Dermis blood vessel endothelial cell (primary cell): ENCODE results near the gene CAMTA1. TPM values are rescaled to one million over a fixed set of nuclear protein-coding genes. Genes with fewer than 3 reads are reported as not detected.

Experiments used
- DNase-seq: peaks from one replicate; pipeline ENCODE4 v3.0.0; 2010
- total RNA-seq: library from RNA; depleted of rRNA; stranded (reverse); fragments of >200 nt; gene quantifications from 2 replicates; pipeline ENCODE4 v1.2.3, GENCODE V29; 2014

CAMTA1 gene
- total RNA-seq, 1 donor from 2014 or later: 58.4 TPM

DNA sequence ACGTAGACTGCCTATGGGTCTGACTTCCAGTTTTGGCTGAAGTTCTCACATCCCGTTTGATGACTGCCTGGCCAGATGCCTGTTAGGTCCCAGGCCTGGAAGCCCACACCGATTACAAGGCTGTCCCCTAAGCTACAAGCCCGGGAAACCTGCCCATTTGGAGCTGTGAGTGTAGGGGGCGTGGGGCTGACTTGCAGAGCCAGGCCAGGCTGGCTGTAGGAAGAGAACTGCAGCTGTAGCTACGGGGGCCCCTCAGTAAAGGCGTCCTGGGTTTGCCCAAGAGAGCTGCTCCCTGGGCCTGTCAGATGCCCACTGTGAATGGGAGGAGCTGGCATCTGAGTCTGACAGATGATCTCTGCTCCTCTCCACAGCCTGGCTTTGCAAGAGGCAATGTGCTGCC, 199.7 kb downstream of the CAMTA1 start:
- no peak for DNase-seq

- DNase-seq: no peak
These were observed 200.5 kb downstream of the CAMTA1 start for GRCh38 chr1:6985549-6986276.

DNA sequence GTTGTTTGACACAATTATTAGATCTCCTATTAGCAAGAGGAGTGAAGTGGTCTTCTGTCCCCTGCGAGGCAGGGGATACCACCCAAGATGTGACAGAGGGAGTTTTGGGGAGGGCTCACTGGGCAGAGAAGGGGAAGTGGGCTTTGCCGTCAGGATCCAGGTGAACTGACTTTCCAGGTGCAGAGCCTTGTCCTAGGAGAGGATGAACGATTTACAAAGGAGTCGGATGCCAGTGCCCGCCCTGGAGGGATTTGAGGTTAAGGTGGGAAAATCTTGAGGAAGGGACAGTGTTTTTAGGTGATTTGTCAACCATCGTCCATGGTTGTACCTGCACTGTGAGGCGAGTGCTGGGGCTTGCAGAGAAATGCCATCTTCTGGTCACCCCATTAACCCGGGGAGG, 201.0 kb downstream of the CAMTA1 start:
- DNase-seq: no peak

DNA sequence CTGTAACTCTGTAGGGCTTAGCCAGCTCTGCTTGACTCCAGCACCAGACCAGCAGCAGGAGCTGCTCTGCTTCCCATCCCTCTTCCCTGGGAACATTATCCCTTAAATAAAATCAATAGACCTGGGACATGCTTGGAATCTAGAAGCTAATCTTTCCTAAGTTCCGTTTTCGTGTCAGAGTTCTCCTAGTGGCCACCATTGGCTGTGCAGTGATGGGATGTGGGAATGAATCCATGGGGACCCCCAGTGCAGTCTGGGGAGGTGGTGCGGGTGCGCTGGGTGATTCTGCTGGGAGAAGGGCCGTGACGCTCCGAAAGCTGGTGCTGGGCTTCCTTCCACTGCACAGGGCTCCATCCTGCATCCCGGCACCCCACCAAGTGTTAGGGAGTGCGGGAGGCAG, 202.7 kb downstream of the CAMTA1 start:
- no peak for DNase-seq

GRCh38 chr1:6988796-6989195, 203.5 kb downstream of the CAMTA1 start:
- no peak for DNase-seq

DNA sequence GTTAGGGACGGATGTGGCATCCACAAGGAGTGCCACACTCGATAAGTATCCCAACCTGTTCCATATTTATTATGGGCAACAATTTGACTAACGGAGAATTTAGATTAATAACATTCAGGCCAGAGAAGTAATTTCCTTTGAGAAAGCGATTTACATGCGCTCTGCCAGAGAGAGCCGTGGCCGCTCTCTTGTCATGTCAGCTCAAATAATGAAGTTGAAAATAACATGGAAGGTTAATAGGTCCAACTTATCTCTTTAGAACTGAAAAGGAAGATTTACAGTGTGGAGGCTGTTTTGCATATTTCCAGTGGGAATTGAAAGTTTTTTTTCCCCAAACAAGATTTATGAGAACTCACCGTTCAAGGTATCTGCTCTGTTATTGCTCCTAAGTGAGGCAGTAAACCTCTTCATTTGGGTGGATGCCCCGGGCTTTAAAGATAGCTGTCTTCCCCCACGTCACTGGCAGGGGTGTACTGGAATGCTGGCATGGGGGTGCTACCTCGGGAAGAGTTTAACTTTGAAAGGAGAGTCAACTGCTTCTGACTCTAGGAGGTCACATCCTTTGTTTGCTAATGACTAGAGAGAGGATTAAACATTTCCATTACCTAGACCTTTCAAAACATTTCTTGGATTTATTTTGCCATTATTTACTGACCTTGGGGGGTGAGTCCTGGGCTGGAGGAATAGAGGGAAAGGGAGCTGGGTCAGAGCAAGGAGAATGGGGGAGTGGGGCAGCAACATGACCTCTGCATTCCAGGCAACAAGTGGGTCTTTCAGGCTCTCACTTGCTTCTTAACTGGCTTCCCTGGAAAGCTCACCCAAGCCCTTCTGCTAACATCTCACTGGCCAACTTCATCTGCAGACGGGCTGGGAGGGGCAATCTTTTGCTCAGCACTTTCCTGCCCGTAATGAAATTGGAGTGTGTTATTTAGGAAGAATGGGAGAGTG, 204.2 kb downstream of the CAMTA1 start:
- no peak for DNase-seq

DNA sequence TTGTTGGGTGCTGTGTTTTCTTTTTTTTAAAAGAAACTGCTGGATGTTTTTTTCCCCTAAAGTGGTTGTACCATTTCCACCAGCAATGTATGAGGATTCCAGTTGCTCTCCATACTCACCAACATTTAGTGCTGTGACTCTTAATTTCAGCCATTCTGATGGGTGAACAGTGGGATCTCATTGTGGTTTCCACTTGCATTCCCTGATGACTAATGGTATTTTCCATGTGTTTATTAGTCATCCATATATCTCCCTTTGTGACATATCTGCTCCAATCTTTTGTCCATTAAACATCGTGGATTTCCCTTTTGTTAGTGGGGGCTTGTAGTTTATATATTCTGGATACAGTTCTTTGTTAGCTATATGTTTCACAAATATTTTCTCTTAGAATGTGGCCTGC, 206.0 kb downstream of the CAMTA1 start:
- DNase-seq: peak; percentile 37

DNA sequence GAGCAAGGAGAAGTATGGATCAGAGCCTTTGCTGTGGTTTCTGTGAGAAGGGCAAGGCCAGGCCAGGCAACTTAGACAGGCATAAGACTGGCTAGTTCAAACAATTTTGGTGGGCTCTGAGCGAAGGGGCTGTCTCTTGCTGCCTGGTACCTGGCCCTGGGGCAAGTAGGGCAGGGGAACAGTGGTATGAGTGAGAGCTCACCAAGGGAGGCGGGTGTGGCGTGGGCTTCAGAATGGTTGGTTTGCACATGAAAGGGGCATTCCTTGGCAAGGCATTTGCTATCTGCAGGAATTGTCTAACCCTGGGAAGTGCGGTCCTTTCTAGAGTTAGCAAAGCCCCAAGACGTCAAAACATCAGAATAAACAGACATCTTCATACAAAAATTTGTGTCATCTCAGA, 210.5 kb downstream of the CAMTA1 start:
- DNase-seq: no peak

GRCh38 chr1:6996371-6996770, 211.1 kb downstream of the CAMTA1 start:
- no peak for DNase-seq

DNA sequence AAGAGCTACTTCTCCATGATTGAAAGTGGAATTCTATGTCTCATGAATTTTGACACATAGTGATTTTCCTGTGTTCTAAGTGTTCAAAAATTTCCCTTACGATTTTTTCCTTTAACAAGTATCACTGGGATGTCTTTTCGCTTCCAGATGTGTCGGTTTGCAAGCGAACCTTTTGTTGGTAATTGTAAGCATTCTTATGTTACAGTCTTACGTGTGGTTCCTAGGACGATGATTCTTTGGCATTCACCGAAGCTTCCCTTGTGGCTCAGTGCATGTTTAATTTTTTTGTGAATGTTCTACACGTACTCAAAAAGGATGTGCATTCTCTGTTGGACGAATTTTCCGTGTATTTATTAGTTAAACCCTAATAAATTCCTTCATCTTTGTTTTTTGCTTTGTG, 211.6 kb downstream of the CAMTA1 start:
- DNase-seq: no peak

GRCh38 chr1:6998267-6998666, 213.0 kb downstream of the CAMTA1 start:
- DNase-seq: no peak

DNA sequence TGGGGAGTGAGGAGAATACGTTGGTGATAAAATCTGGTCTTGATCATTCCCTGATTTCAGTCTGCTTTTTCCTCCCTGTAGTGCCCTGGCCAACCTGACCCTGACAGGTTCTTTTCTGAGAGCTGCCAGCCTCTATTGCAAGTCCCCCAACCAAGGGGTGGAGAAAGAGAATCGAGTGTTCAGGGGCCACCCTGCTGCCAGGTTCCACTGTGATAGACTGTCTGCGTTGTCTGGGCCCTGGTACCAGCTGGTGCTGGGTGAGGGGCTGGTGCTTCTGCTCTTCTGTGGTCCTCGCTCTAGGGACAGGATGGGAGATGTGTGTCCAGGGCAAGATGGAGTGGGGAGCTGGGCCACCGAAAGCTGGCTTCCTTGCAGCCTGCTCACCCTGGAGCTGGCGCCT, 214.6 kb downstream of the CAMTA1 start:
- DNase-seq: no peak

DNA sequence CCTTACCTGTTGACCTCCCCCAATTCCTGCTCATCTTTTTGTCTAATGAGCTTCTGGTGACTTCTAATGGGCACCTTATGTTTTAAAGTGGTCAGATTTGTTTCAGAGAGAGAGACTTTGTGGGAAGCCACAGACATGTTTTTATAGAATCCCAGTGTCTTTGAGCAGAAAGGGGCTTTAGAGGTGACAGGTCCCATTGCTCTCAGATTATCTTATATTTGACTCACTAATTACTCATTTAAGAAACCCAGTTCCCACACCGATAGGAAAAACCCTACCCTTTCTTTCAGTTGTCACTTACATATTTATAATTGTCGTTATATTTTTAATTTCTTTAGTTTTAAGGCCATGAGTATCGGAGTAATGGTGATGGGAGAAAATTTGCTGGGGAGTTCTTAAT, 215.5 kb downstream of the CAMTA1 start:
- no peak for DNase-seq

DNA sequence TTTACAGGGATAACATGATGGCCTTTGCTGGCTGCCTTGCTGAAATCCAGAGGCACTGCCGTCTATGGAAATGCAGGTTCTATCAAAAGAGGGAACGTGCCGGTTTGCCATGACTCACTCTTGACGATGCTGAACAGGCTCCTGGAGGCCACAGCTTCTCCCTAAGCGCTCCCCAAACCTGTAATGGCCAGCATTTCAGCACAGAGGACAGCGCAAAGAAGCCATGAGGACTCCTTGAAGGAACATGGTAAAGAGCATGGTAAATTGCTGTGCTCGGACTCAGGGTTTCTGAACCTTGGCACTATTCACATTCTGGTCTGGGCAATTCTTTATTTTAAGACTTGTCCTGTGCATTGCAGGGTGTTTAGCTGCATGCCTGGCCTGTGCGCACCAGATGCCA, 217.5 kb downstream of the CAMTA1 start:
- no peak for DNase-seq

DNA sequence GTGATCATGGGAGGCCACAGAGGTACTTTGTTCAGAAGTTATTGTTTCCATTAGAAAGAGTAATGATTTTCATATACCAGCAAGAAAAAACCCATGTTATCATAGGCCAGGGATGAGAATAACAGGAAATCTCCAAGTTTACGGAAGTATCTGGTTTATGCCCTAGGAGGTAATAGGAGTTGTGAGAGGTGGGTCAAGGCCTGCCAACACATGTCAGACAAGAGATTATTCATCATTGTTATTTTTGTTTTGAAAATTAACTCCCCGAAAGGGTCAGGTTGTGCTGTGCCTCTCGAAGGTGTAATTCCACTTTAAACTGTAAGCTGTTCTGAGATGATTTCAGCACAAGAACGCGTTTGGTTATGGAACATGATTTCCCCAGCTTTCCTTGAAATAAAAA, 218.4 kb downstream of the CAMTA1 start:
- peak; percentile 26 for DNase-seq

GRCh38 chr1:7004181-7004580, 218.9 kb downstream of the CAMTA1 start:
- DNase-seq: no peak

- DNase-seq: no peak
These were observed 220.5 kb downstream of the CAMTA1 start for GRCh38 chr1:7005762-7006161.

DNA sequence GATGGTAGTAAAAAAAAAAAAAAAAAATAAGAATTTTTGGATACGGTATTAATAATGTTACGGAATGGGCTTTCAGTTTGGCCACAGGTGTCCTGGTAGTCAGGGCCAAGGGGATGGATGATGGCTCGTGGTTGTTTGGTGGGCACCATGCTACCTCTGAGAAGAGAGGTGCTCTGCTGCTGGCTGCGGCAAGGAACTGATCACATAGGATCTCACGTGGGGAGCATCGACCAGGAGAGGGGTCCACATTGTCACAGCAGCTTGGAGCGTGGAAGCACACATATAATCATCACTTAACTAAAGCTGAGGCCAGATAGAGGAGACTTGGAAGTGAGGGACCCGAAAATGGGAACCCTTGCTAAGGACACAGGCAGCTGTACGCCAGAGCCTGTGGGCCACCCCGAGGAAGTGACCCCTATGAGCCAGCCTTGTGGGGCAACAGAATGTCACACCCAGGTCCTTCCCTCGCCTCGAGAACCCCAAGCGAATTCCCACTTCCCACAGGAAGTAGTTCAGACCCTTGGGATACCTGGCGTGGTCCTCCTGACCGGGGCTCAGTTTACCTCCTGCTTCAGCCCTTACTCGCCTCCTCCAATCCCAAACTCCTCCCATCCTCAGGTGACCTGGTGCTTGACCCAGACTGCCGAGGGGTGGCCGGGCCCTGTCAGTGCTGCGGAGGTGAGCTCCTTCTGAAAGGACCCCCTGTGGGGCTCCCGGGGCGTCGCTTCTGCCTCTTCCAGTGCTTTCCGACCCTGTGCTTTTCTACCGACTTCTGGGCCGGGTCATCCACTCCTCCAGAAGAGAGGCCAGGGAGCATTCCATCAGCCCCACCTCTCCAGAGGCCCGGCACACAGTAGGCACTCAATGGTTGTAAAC, 222.0 kb downstream of the CAMTA1 start:
- no peak for DNase-seq

DNA sequence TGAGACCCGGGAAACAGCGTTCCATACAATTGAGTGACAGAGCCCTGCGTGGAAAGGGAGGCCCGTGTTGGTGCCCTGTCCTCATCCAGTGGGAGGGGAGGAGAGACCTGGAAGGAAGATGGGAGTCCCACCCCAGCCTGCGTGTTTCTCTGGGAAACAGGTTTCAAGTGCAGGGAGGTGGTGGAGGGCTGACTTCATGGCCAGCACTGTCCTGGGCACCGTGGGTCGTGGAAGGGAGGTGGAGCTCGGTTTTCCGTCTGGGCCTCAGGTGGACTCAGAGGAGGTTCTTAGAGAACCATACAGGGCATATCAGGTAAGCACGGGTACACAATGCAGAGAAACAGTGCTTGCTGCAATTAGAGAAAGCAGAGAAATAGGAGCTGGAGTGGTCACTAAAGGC, 222.6 kb downstream of the CAMTA1 start:
- DNase-seq: no peak

GRCh38 chr1:7008331-7008730, 223.1 kb downstream of the CAMTA1 start:
- no peak for DNase-seq

DNA sequence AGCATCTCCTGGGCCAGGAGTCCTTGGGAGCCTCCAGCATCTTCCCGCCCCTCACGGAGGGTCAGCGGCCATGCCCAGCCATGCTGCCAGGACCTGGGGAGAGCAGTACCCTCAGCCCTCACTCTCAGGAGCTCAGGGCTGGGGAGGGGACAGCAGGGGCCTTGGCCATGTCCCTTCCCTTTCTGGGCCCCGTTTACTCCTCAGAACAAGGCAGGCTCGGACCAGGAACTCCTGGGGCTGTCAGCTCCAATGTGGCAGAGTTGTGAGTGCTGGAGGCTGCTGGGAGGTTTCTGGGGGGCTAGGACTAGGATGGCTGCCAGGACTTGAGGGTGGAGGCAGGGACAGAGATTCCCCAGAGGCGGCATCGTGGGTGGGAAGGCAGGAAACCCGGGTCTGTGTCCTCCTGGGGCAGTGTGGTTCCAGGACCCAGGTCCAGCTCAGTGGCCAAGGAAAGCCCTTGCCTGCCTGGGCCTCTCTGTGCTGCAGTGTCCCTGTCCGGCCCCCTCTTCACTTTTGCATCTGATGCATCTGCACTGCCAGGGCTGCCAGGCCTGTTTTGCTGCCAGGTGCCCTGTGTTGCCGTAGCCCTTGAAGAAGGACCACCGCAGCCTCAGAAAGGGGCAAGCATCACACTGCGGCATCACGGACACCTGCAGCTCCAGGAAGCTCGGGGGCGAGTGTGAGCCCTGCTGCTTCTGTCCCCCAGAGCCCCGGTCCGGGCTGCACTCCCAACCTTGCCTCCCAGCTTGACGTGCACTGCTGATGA, 223.9 kb downstream of the CAMTA1 start:
- DNase-seq: no peak
